NCI-H1930 (cell line): Measurements from ENCODE around the gene SWSAP1.

Source experiments
- DNase-seq, 2 experiments: peaks; one replicate each; lab custom pipeline; 2025; lab: John Stamatoyannopoulos, UW

SWSAP1 gene

GRCh38 chr19:11355160-11356073 lies 19.0 kb upstream of the SWSAP1 start, which contains the start of gene PLPPR2:
Gene PLPPR2, plus strand, starts transcription at chr19:11355432. Its CDS starts 2,242 bp downstream, at chr19:11357674.
- peak; percentile 70 for DNase-seq

GRCh38 chr19:11356074-11356397 lies 18.4 kb upstream of the SWSAP1 start:
- DNase-seq, result no peak

GRCh38 chr19:11356676-11357550 lies 17.6 kb upstream of the SWSAP1 start:
- DNase-seq, result no peak

- no peak for DNase-seq
These were observed 15.0 kb upstream of the SWSAP1 start for GRCh38 chr19:11359421-11359820.

- no peak for DNase-seq
These were observed 13.3 kb upstream of the SWSAP1 start for GRCh38 chr19:11361037-11361770.

- no peak for DNase-seq
These were observed 12.4 kb upstream of the SWSAP1 start for GRCh38 chr19:11361771-11362731.

GRCh38 chr19:11363881-11364280 lies 10.6 kb upstream of the SWSAP1 start:
- no peak for DNase-seq

- DNase-seq, result no peak
These were observed 10.1 kb upstream of the SWSAP1 start for GRCh38 chr19:11364296-11364904.

GRCh38 chr19:11364935-11365334 lies 9.5 kb upstream of the SWSAP1 start:
- no peak for DNase-seq

- no peak for DNase-seq
These were observed 8.8 kb upstream of the SWSAP1 start for GRCh38 chr19:11365557-11366117.

GRCh38 chr19:11367528-11367927 lies 6.9 kb upstream of the SWSAP1 start:
- DNase-seq, result no peak

- DNase-seq, result no peak
These were observed 3.7 kb upstream of the SWSAP1 start for GRCh38 chr19:11370744-11371143.

GRCh38 chr19:11373166-11373884 lies 1.1 kb upstream of the SWSAP1 start:
- DNase-seq, result peak; percentile 69 to 76

- no peak for DNase-seq
These were observed 507 bp upstream of the SWSAP1 start for GRCh38 chr19:11373885-11374432.

GRCh38 chr19:11375143-11375948 lies 880 bp downstream of the SWSAP1 start:
- DNase-seq, result no peak

- DNase-seq, result no peak
These were observed 2.8 kb downstream of the SWSAP1 start for GRCh38 chr19:11377237-11377636.

GRCh38 chr19:11377756-11378155 lies 3.3 kb downstream of the SWSAP1 start:
- no peak for DNase-seq
